SH-SY5Y (cell line): ENCODE data around the gene SLC30A1.

ENCODE experiments used
- GATA2 ChIP-seq: IDR thresholded peaks from 2 replicates; pipeline ENCODE4 v1.6.1; 2011; ENCODE audit warnings: mild to moderate bottlenecking, low read depth, low read length
- GATA3 ChIP-seq: IDR thresholded peaks from 2 replicates; pipeline ENCODE4 v1.6.1; 2011; ENCODE audit warnings: low read depth, mild to moderate bottlenecking, low read length, moderate library complexity

SLC30A1 gene

GRCh38 chr1:211531194-211532087 lies 47.5 kb downstream of the SLC30A1 start:
- no peak for TF ChIP-seq GATA2
- TF ChIP-seq GATA3: no peak

- TF ChIP-seq GATA2: no peak
- no peak for TF ChIP-seq GATA3
These were observed 48.9 kb downstream of the SLC30A1 start for GRCh38 chr1:211530102-211530501.

- TF ChIP-seq GATA3 (no peak), GATA2 (no peak)
These were observed 49.5 kb downstream of the SLC30A1 start for GRCh38 chr1:211529453-211529852.

GRCh38 chr1:211529011-211529410 lies 50.0 kb downstream of the SLC30A1 start:
- no peak for TF ChIP-seq GATA3
- TF ChIP-seq GATA2: no peak

GRCh38 chr1:211527888-211528287 lies 51.1 kb downstream of the SLC30A1 start:
- TF ChIP-seq GATA2 (no peak), GATA3 (no peak)

- TF ChIP-seq GATA2 (no peak), GATA3 (no peak)
These were observed 52.0 kb downstream of the SLC30A1 start for GRCh38 chr1:211527006-211527405.

GRCh38 chr1:211526101-211526500 lies 52.9 kb downstream of the SLC30A1 start:
- no peak for TF ChIP-seq GATA3
- TF ChIP-seq GATA2: no peak

GRCh38 chr1:211525101-211525676 lies 53.8 kb downstream of the SLC30A1 start:
- TF ChIP-seq GATA2 (no peak), GATA3 (no peak)

- TF ChIP-seq GATA2: no peak
These were observed 54.4 kb downstream of the SLC30A1 start for GRCh38 chr1:211524521-211524920.

GRCh38 chr1:211522804-211523203 lies 56.2 kb downstream of the SLC30A1 start:
- no peak for TF ChIP-seq GATA3
- no peak for TF ChIP-seq GATA2
